ENCODE results near the gene GPR84.
A peak's percentile ranks its signal among the peaks of the same experiment; 100 is the strongest.

GPR84 gene

DNA sequence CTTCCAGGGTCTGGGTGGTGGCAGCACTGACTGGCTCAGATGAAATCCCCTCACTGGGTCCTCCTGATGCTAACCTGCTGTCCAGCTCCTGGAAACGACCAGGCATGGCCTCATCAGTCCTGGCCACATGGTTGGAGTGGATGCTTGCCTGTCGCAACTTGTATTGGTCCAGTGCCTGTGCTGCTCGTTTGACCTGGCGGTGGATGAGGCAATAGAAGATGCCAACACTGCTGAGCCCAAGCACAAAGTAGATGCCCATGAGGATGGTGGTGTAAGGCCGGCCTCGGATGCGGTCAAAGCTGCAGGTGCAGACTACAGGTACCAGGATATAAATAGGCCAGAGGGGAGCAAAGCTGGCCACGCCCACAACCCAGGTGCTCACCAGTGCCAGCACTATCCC is 1.2 kb downstream of the GPR84 start:
- no peak overlapping the region for H3K56ac ChIP-seq (ENCODE audit: low read length)
- H2BK5ac ChIP-seq (ENCODE audit: low read length) = no peak overlapping the region
- H2AK5ac ChIP-seq (ENCODE audit: low read length) = no peak overlapping the region
- no peak overlapping the region for H3K4ac ChIP-seq (ENCODE audit: low read depth, low read length)
- no peak overlapping the region for H3K9ac ChIP-seq (ENCODE audit: low read length)
- H2BK120ac ChIP-seq (ENCODE audit: low read depth, low read length) = no peak overlapping the region
- no peak overlapping the region for H4K8ac ChIP-seq (ENCODE audit: low read depth, low read length)
- no peak overlapping the region for H3K27ac ChIP-seq (ENCODE audit: low read depth, low read length)
- H3K36me3 ChIP-seq (ENCODE audit: control insufficient read depth, insufficient read depth, low read length) = no peaks in the 10 kb centered on the region
- no peak overlapping the region for H3K4me3 ChIP-seq (ENCODE audit: low read length)
- no peak overlapping the region for H3K23ac ChIP-seq (ENCODE audit: low read length)
- WGBS (ENCODE audit: extremely low coverage, insufficient coverage, low lambda C conversion rate) = no CpG with 5 or more reads among the region's 8 CpGs
- no peak overlapping the region for H4K5ac ChIP-seq (ENCODE audit: low read length)
- H2BK15ac ChIP-seq (replicated peaks; ENCODE audit: low read depth) = no peak overlapping the region
- H3K79me1 ChIP-seq (ENCODE audit: low read length) = no peaks in the 10 kb centered on the region
- no peak overlapping the region for H3K18ac ChIP-seq (ENCODE audit: low read length)
- H3K4me1 ChIP-seq (ENCODE audit: control insufficient read depth, low read depth, low read length) = no peaks in the 10 kb centered on the region
- no peak overlapping the region for H3K4me2 ChIP-seq (ENCODE audit: low read length)
- no peaks in the 10 kb centered on the region for H3K79me2 ChIP-seq (ENCODE audit: control insufficient read depth, insufficient read depth, low read length)
- no peaks in the 10 kb centered on the region for H3K27me3 ChIP-seq (ENCODE audit: insufficient read depth, low read length, poor library complexity)
- no peak for DNase-seq

GRCh38 chr12:54360717-54361456 is 3.4 kb downstream of the GPR84 start:
- Histone ChIP-seq H3K4me3 (ENCODE audit: low read length) (no peak overlapping the region), H3K79me2 (ENCODE audit: control insufficient read depth, insufficient read depth, low read length) (no peaks in the 10 kb centered on the region), H3K23ac (ENCODE audit: low read length) (no peak overlapping the region), H3K27ac (ENCODE audit: low read depth, low read length) (no peak overlapping the region), H3K36me3 (ENCODE audit: control insufficient read depth, insufficient read depth, low read length) (no peaks in the 10 kb centered on the region), H4K8ac (ENCODE audit: low read depth, low read length) (no peak overlapping the region), H2AK5ac (ENCODE audit: low read length) (no peak overlapping the region), H3K9ac (ENCODE audit: low read length) (no peak overlapping the region), H3K4ac (ENCODE audit: low read depth, low read length) (peak overlapping the region; percentile 6), H4K5ac (ENCODE audit: low read length) (no peak overlapping the region), H3K4me2 (ENCODE audit: low read length) (no peak overlapping the region), H2BK15ac (replicated peaks; ENCODE audit: low read depth) (peak overlapping the region; percentile 14), H3K4me1 (ENCODE audit: control insufficient read depth, low read depth, low read length) (peaks cover 15% of the 10 kb centered on the region), H3K56ac (ENCODE audit: low read length) (peak overlapping the region; percentile 28), H2BK5ac (ENCODE audit: low read length) (no peak overlapping the region), H3K27me3 (ENCODE audit: insufficient read depth, low read length, poor library complexity) (no peaks in the 10 kb centered on the region), H3K79me1 (ENCODE audit: low read length) (no peaks in the 10 kb centered on the region), H3K18ac (ENCODE audit: low read length) (peak overlapping the region; percentile 11), H2BK120ac (ENCODE audit: low read depth, low read length) (no peak overlapping the region)
- WGBS (ENCODE audit: extremely low coverage, insufficient coverage, low lambda C conversion rate) = no CpG with 5 or more reads among the region's 16 CpGs
- DNase-seq = peak; percentile 96

GRCh38 chr12:54359762-54360351 is 4.4 kb downstream of the GPR84 start:
- Histone ChIP-seq H3K56ac (ENCODE audit: low read length) (peak overlapping the region; percentile 95), H4K5ac (ENCODE audit: low read length) (no peak overlapping the region), H3K27me3 (ENCODE audit: insufficient read depth, low read length, poor library complexity) (no peaks in the 10 kb centered on the region), H2BK15ac (replicated peaks; ENCODE audit: low read depth) (no peak overlapping the region), H2BK120ac (ENCODE audit: low read depth, low read length) (no peak overlapping the region), H3K9ac (ENCODE audit: low read length) (peak overlapping the region; percentile 86), H3K4me1 (ENCODE audit: control insufficient read depth, low read depth, low read length) (peaks cover 18% of the 10 kb centered on the region), H3K4me2 (ENCODE audit: low read length) (peak overlapping the region; percentile 93), H3K36me3 (ENCODE audit: control insufficient read depth, insufficient read depth, low read length) (no peaks in the 10 kb centered on the region), H3K23ac (ENCODE audit: low read length) (no peak overlapping the region), H3K4me3 (ENCODE audit: low read length) (peak overlapping the region; percentile 39), H3K79me2 (ENCODE audit: control insufficient read depth, insufficient read depth, low read length) (no peaks in the 10 kb centered on the region), H3K27ac (ENCODE audit: low read depth, low read length) (peak overlapping the region; percentile 46), H2AK5ac (ENCODE audit: low read length) (no peak overlapping the region), H3K79me1 (ENCODE audit: low read length) (no peaks in the 10 kb centered on the region), H3K18ac (ENCODE audit: low read length) (peak overlapping the region; percentile 5), H4K8ac (ENCODE audit: low read depth, low read length) (no peak overlapping the region), H3K4ac (ENCODE audit: low read depth, low read length) (peak overlapping the region; percentile 46), H2BK5ac (ENCODE audit: low read length) (peak overlapping the region; percentile 81)
- no peak for DNase-seq
- WGBS (ENCODE audit: extremely low coverage, insufficient coverage, low lambda C conversion rate) = no CpG with 5 or more reads among the region's 9 CpGs

DNA sequence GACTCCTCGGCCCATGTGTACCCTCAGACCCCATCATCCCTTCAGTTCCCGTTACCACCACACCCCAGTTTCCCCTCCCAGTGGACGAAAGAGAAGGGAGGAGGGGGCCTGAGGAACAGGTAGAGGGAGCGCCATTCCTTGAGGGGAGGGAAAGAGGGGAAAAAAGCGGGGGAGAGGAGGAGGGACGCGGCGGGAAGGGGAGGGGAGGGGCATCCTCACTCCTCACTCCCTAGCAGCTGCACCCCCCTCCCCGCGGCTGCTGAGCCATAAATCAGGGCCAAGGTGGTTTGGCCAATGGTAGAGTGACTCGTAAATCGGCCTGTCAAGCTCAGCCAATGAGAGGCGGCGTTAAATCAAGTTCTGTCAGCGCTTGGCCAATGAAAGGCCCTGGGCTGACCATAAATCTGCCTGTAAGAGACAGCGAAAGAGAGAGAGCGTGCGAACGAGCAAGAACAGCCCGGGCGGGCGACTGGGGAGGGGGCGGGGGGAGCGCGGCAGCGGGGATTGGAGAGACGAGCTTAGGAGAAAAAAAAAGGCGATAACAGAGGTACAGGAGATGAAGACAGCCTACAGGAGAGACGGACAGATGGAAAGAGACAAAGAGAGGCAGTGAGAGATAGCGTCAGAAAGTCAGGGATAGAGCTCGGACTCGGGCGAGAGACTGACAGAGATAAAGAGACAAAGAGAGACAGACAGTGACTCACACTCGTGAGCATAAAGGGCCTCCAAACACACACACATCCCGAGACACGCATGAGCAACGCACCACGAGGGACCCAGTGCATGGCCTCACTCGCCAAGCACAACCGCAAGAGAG is 5.1 kb downstream of the GPR84 start:
- peak overlapping the region; percentile 98 for H2BK5ac ChIP-seq (ENCODE audit: low read length)
- H3K9ac ChIP-seq (ENCODE audit: low read length) = peak overlapping the region; percentile 97
- H3K4ac ChIP-seq (ENCODE audit: low read depth, low read length) = peak overlapping the region; percentile 49
- no peak overlapping the region for H4K5ac ChIP-seq (ENCODE audit: low read length)
- peak overlapping the region; percentile 87 for H2AK5ac ChIP-seq (ENCODE audit: low read length)
- H2BK15ac ChIP-seq (replicated peaks; ENCODE audit: low read depth) = no peak overlapping the region
- peaks cover 18% of the 10 kb centered on the region for H3K4me1 ChIP-seq (ENCODE audit: control insufficient read depth, low read depth, low read length)
- H3K18ac ChIP-seq (ENCODE audit: low read length) = peak overlapping the region; percentile 51
- no peaks in the 10 kb centered on the region for H3K27me3 ChIP-seq (ENCODE audit: insufficient read depth, low read length, poor library complexity)
- H3K36me3 ChIP-seq (ENCODE audit: control insufficient read depth, insufficient read depth, low read length) = no peaks in the 10 kb centered on the region
- H3K4me3 ChIP-seq (ENCODE audit: low read length) = peak overlapping the region; percentile 72
- H3K79me1 ChIP-seq (ENCODE audit: low read length) = no peaks in the 10 kb centered on the region
- DNase-seq = peak; percentile 100
- H3K23ac ChIP-seq (ENCODE audit: low read length) = peak overlapping the region; percentile 97
- peak overlapping the region; percentile 93 for H3K27ac ChIP-seq (ENCODE audit: low read depth, low read length)
- H3K56ac ChIP-seq (ENCODE audit: low read length) = peak overlapping the region; percentile 100
- H3K79me2 ChIP-seq (ENCODE audit: control insufficient read depth, insufficient read depth, low read length) = no peaks in the 10 kb centered on the region
- no peak overlapping the region for H2BK120ac ChIP-seq (ENCODE audit: low read depth, low read length)
- H3K4me2 ChIP-seq (ENCODE audit: low read length) = peak overlapping the region; percentile 98
- no CpG with 5 or more reads among the region's 40 CpGs for WGBS (ENCODE audit: extremely low coverage, insufficient coverage, low lambda C conversion rate)
- H4K8ac ChIP-seq (ENCODE audit: low read depth, low read length) = peak overlapping the region; percentile 59

DNA sequence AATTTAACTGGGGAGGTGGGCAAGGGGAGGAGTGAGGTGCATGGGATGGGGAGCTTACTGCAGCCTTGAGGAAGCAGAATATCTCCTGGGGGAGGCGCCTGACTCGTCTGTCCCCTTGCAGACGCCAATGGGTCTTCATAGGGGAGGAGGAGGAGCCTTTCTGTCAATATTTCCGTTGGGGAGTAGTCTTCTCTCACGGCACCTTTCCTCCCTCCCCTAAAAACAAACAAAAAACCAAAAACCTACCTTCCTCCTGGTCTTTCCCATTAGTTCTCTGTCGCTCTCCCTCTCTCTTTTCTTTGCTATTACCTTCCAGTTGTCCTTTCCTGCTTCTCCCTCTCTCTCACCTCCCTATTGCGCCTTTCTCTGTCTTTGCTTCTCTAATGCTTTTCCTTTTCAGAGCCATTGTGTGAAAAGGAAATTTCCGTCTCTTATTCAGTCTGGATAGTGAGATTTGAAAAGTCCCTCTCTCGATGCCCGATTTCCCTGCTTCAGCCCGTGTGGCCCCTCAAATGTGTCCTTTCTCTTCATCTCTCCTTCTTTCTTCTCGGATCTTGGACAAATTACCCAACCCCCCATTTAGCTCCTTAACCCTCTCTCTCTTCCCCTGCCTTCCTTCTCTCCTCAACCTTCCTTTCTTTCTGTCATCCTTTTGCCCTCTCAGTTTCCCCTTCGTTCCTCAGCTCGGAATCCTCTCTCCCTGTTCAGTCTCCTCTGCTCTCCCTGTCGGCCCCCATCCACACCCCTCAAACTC is 5.9 kb downstream of the GPR84 start:
- Histone ChIP-seq H2BK120ac (ENCODE audit: low read depth, low read length) (no peak overlapping the region), H4K5ac (ENCODE audit: low read length) (no peak overlapping the region), H3K79me1 (ENCODE audit: low read length) (no peaks in the 10 kb centered on the region), H4K8ac (ENCODE audit: low read depth, low read length) (peak overlapping the region; percentile 59), H3K9ac (ENCODE audit: low read length) (peak overlapping the region; percentile 97), H3K79me2 (ENCODE audit: control insufficient read depth, insufficient read depth, low read length) (no peaks in the 10 kb centered on the region), H3K23ac (ENCODE audit: low read length) (peak overlapping the region; percentile 97), H3K4me3 (ENCODE audit: low read length) (peak overlapping the region; percentile 72), H3K4me1 (ENCODE audit: control insufficient read depth, low read depth, low read length) (peaks cover 20% of the 10 kb centered on the region), H2BK5ac (ENCODE audit: low read length) (peak overlapping the region; percentile 98), H3K4me2 (ENCODE audit: low read length) (peak overlapping the region; percentile 98), H3K56ac (ENCODE audit: low read length) (peak overlapping the region; percentile 100), H3K27me3 (ENCODE audit: insufficient read depth, low read length, poor library complexity) (no peaks in the 10 kb centered on the region), H3K27ac (ENCODE audit: low read depth, low read length) (peak overlapping the region; percentile 93), H3K4ac (ENCODE audit: low read depth, low read length) (peak overlapping the region; percentile 49), H3K18ac (ENCODE audit: low read length) (peak overlapping the region; percentile 51), H2AK5ac (ENCODE audit: low read length) (peak overlapping the region; percentile 87), H3K36me3 (ENCODE audit: control insufficient read depth, insufficient read depth, low read length) (no peaks in the 10 kb centered on the region), H2BK15ac (replicated peaks; ENCODE audit: low read depth) (no peak overlapping the region)
- peak; percentile 82 for DNase-seq
- WGBS (ENCODE audit: extremely low coverage, insufficient coverage, low lambda C conversion rate) = 100% methylated on average over 1 of the region's 15 CpGs

All from mesendoderm (in vitro differentiated cells).